GM19395 (cell line): ENCODE results near the gene ZBTB7B.
"Not testable (repeated sequence)": the region's sequence is repeated elsewhere in the genome, so short reads cannot be mapped to it uniquely, and the experiment has no call there.

ENCODE experiments used
- ATAC-seq: cut with Tn5 transposase; IDR thresholded peaks from one replicate; pipeline ENCODE4 v1.9.1; 2021; ENCODE audit warnings: mild to moderate bottlenecking, moderate library complexity; ENCODE audit not compliant: unreplicated experiment

Gene ZBTB7B

DNA sequence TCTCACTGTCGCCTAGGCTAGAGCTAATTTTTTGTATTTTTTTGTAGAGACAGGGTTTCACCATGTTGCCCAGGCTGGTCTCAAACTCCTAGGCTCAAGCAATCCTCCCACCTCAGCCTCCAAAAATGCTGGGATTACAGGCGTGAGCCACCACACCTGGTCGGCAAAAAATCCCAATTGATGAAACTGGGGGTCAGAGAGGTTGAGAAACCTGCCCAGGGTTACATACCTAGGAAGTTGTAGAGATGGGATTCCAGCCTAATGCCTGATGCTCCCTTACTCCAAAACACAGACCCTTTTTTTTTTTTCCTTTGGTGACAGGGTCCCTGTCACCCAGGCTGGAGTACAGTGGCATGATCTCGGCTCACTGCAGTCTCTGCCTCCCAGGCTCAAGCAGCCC is 15.9 kb upstream of the ZBTB7B start:
- not testable (repeated sequence) for ATAC-seq

DNA sequence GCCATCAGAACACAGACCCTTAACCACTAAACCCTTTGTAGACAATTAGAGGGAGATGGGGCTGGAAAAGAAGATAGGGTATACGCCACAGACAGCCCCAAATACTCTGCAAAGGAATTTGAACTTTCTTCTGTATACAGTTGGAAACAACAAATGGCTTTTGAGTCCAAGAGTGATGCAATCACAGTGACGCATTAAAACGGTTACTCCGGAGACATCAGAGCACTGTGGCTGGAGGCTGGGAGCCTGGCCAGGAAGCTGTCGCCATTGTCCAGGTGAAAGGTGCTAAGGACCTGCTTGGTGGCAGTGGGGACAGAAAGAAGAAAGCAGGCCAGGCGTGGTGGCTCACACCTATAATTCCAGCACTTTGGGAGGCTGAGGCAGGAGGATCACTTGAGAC is 15.3 kb upstream of the ZBTB7B start:
- ATAC-seq: no peak

DNA sequence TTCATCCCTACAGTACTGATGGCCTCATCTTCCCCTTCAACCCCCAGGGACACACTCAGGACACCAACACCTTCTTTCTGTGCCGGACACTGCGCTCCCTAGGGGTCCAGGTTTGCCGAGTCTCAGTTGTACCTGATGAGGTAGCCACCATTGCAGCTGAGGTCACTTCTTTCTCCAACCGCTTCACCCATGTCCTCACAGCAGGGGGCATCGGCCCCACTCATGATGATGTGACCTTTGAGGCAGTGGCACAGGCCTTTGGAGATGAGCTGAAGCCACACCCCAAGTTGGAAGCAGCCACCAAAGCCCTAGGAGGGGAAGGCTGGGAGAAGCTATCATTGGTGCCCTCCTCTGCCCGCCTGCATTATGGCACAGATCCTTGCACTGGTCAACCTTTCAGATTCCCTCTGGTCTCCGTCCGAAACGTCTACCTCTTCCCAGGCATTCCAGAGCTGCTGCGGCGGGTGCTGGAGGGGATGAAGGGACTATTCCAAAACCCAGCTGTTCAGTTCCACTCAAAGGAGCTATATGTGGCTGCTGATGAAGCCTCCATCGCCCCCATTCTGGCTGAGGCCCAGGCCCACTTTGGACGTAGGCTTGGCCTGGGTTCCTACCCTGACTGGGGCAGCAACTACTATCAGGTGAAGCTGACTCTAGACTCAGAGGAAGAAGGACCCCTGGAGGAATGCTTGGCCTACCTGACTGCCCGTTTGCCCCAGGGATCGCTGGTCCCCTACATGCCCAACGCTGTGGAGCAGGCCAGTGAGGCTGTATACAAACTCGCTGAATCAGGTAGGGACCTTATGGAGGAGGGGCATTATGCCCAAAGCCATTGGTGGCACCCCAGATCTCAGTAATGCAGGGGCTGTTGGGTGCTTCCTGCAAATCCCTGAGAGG is 14.3 kb upstream of the ZBTB7B start:
- no peak for ATAC-seq

- no peak for ATAC-seq
These were observed 13.3 kb upstream of the ZBTB7B start for GRCh38 chr1:154989195-154989860.

DNA sequence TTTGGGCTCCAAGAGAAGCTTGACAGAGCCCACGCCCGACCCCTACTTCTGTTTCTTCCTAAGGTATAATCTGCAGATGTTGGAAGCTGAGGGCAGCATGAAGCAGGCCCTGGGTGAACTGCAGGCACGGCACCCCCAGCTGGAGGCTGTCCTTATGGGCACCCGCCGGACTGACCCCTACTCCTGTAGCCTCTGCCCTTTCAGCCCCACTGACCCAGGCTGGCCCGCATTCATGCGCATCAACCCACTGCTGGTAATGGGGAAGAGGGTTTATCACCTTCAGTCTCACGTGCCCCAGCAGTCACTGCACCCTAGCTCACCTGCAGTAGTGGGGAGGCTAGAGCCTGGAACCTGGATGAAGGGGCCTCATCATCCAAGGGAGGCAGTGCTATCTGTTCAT is 12.3 kb upstream of the ZBTB7B start:
- no peak for ATAC-seq

- ATAC-seq: no peak
These were observed 9.7 kb upstream of the ZBTB7B start for GRCh38 chr1:154992721-154993571.

DNA sequence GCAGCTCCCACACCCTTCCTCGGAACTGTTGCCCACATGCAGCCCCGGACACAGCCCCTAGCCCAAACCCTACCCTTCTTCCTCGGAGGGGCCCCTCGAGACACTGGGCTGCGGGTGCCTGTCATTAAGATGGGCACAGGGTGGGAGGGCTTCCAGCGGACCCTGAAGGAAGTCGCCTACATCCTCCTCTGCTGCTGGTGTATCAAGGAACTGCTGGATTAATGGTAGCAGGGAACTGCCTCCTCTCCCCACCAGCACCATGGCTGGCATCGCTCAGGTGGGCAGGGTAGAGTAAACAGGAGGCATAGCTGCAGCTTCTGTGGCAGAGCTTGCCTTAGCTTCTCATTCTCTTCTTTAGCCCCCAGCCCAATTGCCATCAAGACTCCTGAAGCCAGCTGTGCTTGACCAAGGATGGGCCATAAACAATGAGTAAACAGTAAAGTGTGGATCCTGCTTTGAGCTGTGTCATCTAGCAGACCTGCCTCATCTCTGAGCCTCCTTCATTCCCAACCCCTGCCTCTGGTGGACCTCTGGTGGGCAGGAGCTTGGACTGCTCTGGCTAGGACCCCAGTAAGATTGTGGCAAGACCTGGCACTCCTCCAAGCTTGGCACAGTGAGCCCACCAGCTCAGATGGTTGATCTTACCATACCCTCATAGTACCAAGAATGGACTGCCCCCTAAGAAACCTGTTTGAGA is 8.9 kb upstream of the ZBTB7B start, which contains the start of gene LENEP:
TSS of gene LENEP (plus strand) at position 15 of the 697 bp plus-strand sequence. CDS start at position 37, 22 bp downstream.
- ATAC-seq: no peak

GRCh38 chr1:154994269-154994587 is 8.4 kb upstream of the ZBTB7B start:
- ATAC-seq: no peak

GRCh38 chr1:154994591-154994990 is 8.0 kb upstream of the ZBTB7B start:
- ATAC-seq: no peak

- ATAC-seq: not testable (repeated sequence)
These were observed 7.2 kb upstream of the ZBTB7B start for GRCh38 chr1:154995301-154995983.

DNA sequence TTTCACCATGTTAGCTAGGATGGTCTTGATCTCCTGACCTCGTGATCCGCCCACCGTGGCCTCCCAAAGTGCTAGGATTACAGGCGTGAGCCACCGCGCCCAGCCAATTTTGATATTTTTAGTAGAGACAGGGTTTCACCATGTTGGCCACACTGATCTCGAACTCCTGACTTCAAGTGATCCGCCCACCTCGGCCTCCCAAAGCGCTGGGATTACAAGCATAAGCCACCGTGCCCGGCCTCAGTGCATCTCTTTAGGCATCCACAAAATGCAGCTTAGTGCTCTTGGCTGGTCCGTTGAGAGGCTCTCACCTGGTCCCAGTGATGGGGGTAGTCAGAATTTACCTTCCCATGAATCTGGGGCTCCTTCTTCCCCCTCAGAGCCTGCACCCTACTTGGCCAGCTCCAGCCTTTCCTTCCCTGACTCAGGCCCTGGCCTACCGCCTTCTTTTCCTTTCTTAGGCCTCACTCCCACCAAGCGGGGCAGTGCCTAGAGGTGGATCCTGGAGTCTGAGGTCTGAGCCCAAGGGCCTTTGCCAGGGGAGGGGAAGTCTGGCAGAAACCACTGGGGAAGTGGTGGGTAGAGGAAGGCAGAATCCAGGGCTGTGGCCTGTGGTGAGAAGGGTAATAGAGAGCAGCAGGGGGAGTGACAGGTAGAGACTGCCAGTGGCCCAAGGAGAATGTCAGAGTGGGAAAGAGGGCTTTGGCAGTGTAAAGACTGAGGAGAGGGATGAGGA is 5.5 kb upstream of the ZBTB7B start:
- ATAC-seq: no peak

DNA sequence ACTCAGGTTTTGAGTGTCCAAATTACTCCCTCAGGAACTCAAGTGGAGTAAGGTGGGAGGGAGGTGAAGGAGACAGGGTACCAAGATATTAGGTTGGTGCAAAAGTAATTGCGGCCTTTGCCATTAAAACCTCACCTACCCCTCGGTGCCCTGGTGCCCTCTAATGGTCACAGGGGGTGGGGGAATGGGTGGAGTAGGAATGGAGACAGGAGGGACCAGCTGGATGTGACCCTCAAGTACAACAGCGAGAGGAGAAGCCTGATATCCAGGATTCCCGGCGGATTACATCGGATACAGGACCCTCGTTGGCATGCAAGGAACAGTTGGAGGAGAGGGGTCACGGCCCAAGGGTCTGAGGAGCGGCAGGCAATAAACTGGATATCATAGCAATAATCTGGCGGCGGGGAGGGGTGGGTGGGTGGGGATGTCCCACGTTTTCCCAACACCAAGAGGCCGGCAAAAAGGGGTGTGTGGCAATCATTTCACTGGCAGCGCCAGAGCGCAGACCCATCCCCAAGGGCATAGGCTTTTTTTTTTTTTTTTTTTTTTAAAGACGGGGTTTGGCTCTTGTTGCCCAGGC is 4.3 kb upstream of the ZBTB7B start:
- no peak for ATAC-seq

DNA sequence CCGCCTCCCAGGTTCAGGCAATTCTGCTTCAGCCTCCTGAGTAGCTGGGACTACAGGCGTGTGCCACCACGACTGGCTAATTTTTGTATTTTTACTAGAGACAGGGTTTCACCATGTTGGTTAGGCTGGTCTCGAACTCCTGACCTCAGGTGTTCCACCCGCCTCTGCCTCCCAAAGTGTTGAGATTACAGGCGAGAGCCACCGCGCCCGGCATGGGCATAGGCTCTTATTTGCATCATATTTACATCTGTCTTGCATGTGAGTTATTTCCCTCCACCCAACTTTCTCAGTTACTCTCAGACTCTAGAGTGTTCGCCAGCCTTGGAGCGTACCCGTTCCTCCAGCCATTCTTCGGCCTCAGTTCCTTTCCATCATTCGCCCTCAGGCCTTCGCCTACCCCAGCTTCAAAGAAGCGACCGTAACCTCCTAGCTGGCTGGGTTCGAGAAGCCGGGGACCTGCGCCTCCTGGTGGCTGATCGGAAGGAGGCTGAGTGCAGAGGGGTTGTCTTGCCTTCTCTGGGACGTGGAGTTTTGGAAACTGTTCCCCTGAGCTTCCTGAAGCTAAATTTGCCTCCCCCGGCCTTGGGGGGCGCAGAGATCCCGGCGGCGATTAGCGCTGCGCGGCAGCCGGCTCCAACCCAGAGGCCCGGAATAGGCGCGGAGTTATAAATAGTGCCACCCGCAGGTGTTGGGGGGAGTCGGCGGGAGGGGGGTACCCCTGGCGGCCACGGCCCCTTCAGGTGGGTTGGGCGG is 3.6 kb upstream of the ZBTB7B start:
- no peak for ATAC-seq

- ATAC-seq: no peak
These were observed 2.8 kb upstream of the ZBTB7B start for GRCh38 chr1:154999571-155000410.

DNA sequence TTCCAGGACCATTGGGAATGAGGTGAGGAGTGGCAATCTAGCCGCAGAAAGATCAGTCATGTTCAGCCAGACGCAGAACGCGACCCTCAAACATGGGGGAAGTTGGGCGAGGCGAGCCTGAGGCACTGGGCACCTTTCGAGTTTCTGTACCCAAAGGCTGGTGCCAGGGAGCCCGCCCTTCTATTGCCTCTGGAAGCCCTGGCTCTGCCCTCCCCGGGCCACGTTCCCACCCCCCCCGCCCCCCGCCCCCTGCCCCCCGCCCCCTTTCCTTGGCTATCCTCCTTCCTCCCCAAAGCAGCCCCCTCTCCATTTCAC is 2.2 kb upstream of the ZBTB7B start:
- no peak for ATAC-seq

DNA sequence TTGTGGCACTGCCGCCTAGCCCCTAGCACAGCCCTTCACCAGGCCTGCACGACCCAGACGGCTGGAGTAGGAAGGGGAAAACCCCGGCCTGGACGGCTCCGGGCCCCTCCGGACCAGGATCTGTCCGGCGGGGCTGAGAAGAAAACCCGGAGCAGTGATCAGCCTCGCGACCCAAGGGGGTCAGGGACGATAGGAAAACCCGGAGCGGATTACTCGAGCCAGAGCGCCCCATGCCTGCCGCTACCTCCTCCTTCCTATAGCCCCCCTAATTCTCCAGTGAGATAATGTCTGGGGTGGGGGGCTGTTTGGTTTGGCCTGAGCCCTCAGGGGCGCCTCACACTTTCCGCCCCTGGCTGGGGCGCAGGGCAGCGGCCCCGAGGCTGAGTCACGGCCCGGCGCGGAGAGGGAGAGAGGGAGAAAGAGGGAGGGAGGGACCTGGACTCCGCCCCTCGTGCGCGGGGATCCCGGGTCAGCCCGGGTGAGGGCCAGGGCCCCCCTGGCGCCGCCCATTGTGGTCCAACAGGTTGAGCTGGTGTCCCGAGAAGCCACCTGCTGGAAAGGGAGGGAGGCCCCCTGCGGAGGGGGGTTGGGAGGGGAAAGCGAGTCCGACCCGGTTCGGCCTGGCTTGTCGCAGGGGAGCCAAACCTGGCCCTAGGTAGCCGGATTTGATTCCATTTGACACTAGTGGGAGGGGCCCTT is 1.7 kb upstream of the ZBTB7B start:
- peak; percentile 46 for ATAC-seq

GRCh38 chr1:155001425-155001674 is 1.3 kb upstream of the ZBTB7B start:
- no peak for ATAC-seq
